GM18873 (cell line): ENCODE measurements around the gene DIAPH3.
A peak's percentile ranks its signal among the peaks of the same experiment; 100 is the strongest.

ENCODE experiments used
- ATAC-seq: cut with Tn5 transposase; IDR thresholded peaks from one replicate; pipeline ENCODE4 v1.9.1; 2021; ENCODE audit warnings: mild to moderate bottlenecking, moderate library complexity, moderate number of reproducible peaks; ENCODE audit not compliant: unreplicated experiment, low FRiP score

DIAPH3 gene

GRCh38 chr13:60035874-60036273 is 127.9 kb downstream of the DIAPH3 start:
- ATAC-seq, result no peak

- ATAC-seq, result no peak
Measured at GRCh38 chr13:60032851-60033250, 130.9 kb downstream of the DIAPH3 start.

- ATAC-seq, result no peak
Measured at GRCh38 chr13:60028021-60028420, 135.7 kb downstream of the DIAPH3 start.

- ATAC-seq, result no peak
Measured at GRCh38 chr13:60026286-60026685, 137.4 kb downstream of the DIAPH3 start.

GRCh38 chr13:60020288-60020687 is 143.4 kb downstream of the DIAPH3 start:
- no peak for ATAC-seq

- ATAC-seq, result peak; percentile 54
Measured at GRCh38 chr13:60019119-60019993, 144.4 kb downstream of the DIAPH3 start.

GRCh38 chr13:60018536-60018935 is 145.2 kb downstream of the DIAPH3 start:
- no peak for ATAC-seq

- no peak for ATAC-seq
Measured at GRCh38 chr13:60016229-60016628, 147.5 kb downstream of the DIAPH3 start.

- ATAC-seq, result no peak
Measured at GRCh38 chr13:60013166-60013565, 150.6 kb downstream of the DIAPH3 start.

- ATAC-seq, result no peak
Measured at GRCh38 chr13:60012488-60012887, 151.2 kb downstream of the DIAPH3 start.

- no peak for ATAC-seq
Measured at GRCh38 chr13:60009300-60010253, 154.2 kb downstream of the DIAPH3 start.

- ATAC-seq, result no peak
Measured at GRCh38 chr13:60001889-60002288, 161.8 kb downstream of the DIAPH3 start.

- ATAC-seq, result no peak
Measured at GRCh38 chr13:60000976-60001375, 162.8 kb downstream of the DIAPH3 start.

- ATAC-seq, result no peak
Measured at GRCh38 chr13:60000081-60000480, 163.6 kb downstream of the DIAPH3 start.

- ATAC-seq, result no peak
Measured at GRCh38 chr13:59997976-59998375, 165.8 kb downstream of the DIAPH3 start.

- no peak for ATAC-seq
Measured at GRCh38 chr13:59996461-59996980, 167.2 kb downstream of the DIAPH3 start.

- no peak for ATAC-seq
Measured at GRCh38 chr13:59991395-59991794, 172.3 kb downstream of the DIAPH3 start.

- ATAC-seq, result no peak
Measured at GRCh38 chr13:59982631-59983382, 180.9 kb downstream of the DIAPH3 start.

GRCh38 chr13:59979589-59979988 is 184.1 kb downstream of the DIAPH3 start:
- no peak for ATAC-seq

- ATAC-seq, result no peak
Measured at GRCh38 chr13:59978862-59979261, 184.9 kb downstream of the DIAPH3 start.
